IMR-90 (cell line): Measurements from ENCODE around the gene CCER1. TPM values are rescaled to one million over a fixed set of nuclear protein-coding genes. Genes with fewer than 3 reads are reported as not detected.

Experiments
- ATAC-seq: fragments of 200-7000 bp; cut with Tn5 transposase; 2 replicates; pipeline ENCODE4 v1.9.1; 2020; ENCODE audit warnings: low read depth, mild to moderate bottlenecking, moderate library complexity
- BruUV-seq: library from RNA; stranded (reverse); fragments of 400-500 nt; replicated peaks from 2 replicates; lab custom pipeline; 2021; lab: Mats Ljungman, UMichigan
- CTCF ChIA-PET: fragments of 300-600 bp; formaldehyde crosslinking; extraction: SDS; loops from one replicate; lab custom pipeline; 2021; ENCODE audit warnings: antibody characterized with exemption; lab: Yijun Ruan, JAX
- POLR2A ChIA-PET: fragments of 300-600 bp; sonication (Branson Sonifier 250); formaldehyde crosslinking; loops from one replicate; lab custom pipeline; 2022; ENCODE audit warnings: antibody characterized with exemption; ENCODE audit not compliant: unreplicated experiment; lab: Charles Lee
- DNase-seq: peaks from one replicate; pipeline ENCODE4 v3.0.0; 2013
- H2AFZ ChIP-seq: replicated peaks from 2 replicates; pipeline ENCODE3; 2013; ENCODE audit warnings: low read length, mild to moderate bottlenecking; ENCODE audit not compliant: poor library complexity
- H2AK5ac ChIP-seq: 2 replicates; pipeline ENCODE4 v1.6.1; 2013; ENCODE audit warnings: low read depth, low read length, inconsistent platforms
- H2AK9ac ChIP-seq: replicated peaks from 2 replicates; pipeline ENCODE3; 2013; ENCODE audit warnings: mild to moderate bottlenecking, low read depth, low read length, moderate library complexity; ENCODE audit not compliant: poor library complexity
- H2BK120ac ChIP-seq: 2 replicates; pipeline ENCODE4 v1.6.1; 2013; ENCODE audit warnings: low read depth, low read length, inconsistent platforms
- H2BK15ac ChIP-seq: 3 replicates; pipeline ENCODE4 v1.6.1; 2013; ENCODE audit warnings: low read depth, low read length, inconsistent platforms
- H2BK20ac ChIP-seq: 2 replicates; pipeline ENCODE4 v1.6.1; 2013; ENCODE audit warnings: low read depth, mild to moderate bottlenecking, inconsistent platforms, low read length, moderate library complexity
- H2BK5ac ChIP-seq: 2 replicates; pipeline ENCODE4 v1.6.1; 2013; ENCODE audit warnings: mild to moderate bottlenecking, low read depth, low read length, inconsistent platforms; ENCODE audit not compliant: poor library complexity, severe bottlenecking
- H3K14ac ChIP-seq: replicated peaks from 2 replicates; pipeline ENCODE4 v1.6.1; 2013; ENCODE audit warnings: low read depth, low read length, inconsistent platforms
- H3K18ac ChIP-seq: 2 replicates; pipeline ENCODE4 v1.6.1; 2013; ENCODE audit warnings: low read depth, low read length, control low read depth
- H3K23ac ChIP-seq: 2 replicates; pipeline ENCODE4 v1.6.1; 2013; ENCODE audit warnings: low read depth, low read length, inconsistent platforms
- H3K27ac ChIP-seq: 2 replicates; pipeline ENCODE4 v1.5.1; 2013; ENCODE audit warnings: mild to moderate bottlenecking, control low read depth, low read length; ENCODE audit not compliant: insufficient read depth
- H3K27me3 ChIP-seq: 2 replicates; pipeline ENCODE4 v1.6.1; 2013; ENCODE audit warnings: low read length; ENCODE audit not compliant: control insufficient read depth, insufficient read depth
- H3K36me3 ChIP-seq: 2 replicates; pipeline ENCODE4 v1.6.1; 2013; ENCODE audit warnings: low read length, mixed read lengths; ENCODE audit not compliant: control insufficient read depth, insufficient read depth
- H3K4ac ChIP-seq: 2 replicates; pipeline ENCODE4 v1.6.1; 2013; ENCODE audit warnings: low read depth, low read length, inconsistent platforms
- H3K4me1 ChIP-seq: 2 replicates; pipeline ENCODE4 v1.6.1; 2013; ENCODE audit warnings: low read length, mixed read lengths; ENCODE audit not compliant: control insufficient read depth, insufficient read depth
- H3K4me2 ChIP-seq: 2 replicates; pipeline ENCODE4 v1.6.1; 2013; ENCODE audit warnings: low read depth, mild to moderate bottlenecking, control low read depth, low read length, moderate library complexity
- H3K4me3 ChIP-seq: 2 replicates; pipeline ENCODE4 v1.5.1; 2013; ENCODE audit warnings: low read depth, mild to moderate bottlenecking, control low read depth, low read length, moderate library complexity; ENCODE audit not compliant: insufficient read depth
- H3K56ac ChIP-seq: 2 replicates; pipeline ENCODE4 v1.6.1; 2013; ENCODE audit warnings: low read length, inconsistent platforms; ENCODE audit not compliant: insufficient read depth; ENCODE audit errors: extremely low read depth
- H3K79me1 ChIP-seq, 2 experiments: 2 replicates each; pipeline ENCODE4 v1.6.1; 2013; ENCODE audit warnings: low read length in 2 of 2, inconsistent platforms in 1 of 2, low read depth in 1 of 2
- H3K9ac ChIP-seq: 2 replicates; pipeline ENCODE4 v1.6.1; 2013; ENCODE audit warnings: low read depth, low read length, control low read depth
- H3K9me1 ChIP-seq: 2 replicates; pipeline ENCODE4 v1.6.1; 2013; ENCODE audit warnings: low read length, inconsistent platforms; ENCODE audit not compliant: insufficient read depth
- H3K9me3 ChIP-seq: 2 replicates; pipeline ENCODE4 v1.6.1; 2013; ENCODE audit warnings: low read length; ENCODE audit not compliant: control insufficient read depth, insufficient read depth
- H4K20me1 ChIP-seq: 2 replicates; pipeline ENCODE4 v1.6.1; 2013; ENCODE audit warnings: low read length, inconsistent platforms; ENCODE audit not compliant: insufficient read depth
- H4K5ac ChIP-seq: 2 replicates; pipeline ENCODE4 v1.6.1; 2013; ENCODE audit warnings: mild to moderate bottlenecking, low read depth, low read length, control low read depth
- H4K8ac ChIP-seq, 2 experiments: 2 replicates each; pipeline ENCODE4 v1.6.1; 2013; ENCODE audit warnings: low read depth in 2 of 2, low read length in 2 of 2, control low read depth in 1 of 2, inconsistent platforms in 1 of 2
- H4K91ac ChIP-seq: 2 replicates; pipeline ENCODE4 v1.6.1; 2013; ENCODE audit warnings: low read depth, low read length, inconsistent platforms; ENCODE audit not compliant: insufficient read depth
- BHLHE40 ChIP-seq: fragments of 150-350 bp; IDR thresholded peaks from 2 replicates; pipeline ENCODE4 v1.6.1; 2016; ENCODE audit warnings: mild to moderate bottlenecking, low read depth, low read length
- CEBPB ChIP-seq: IDR thresholded peaks from 2 replicates; pipeline ENCODE4 v1.6.1; 2012; ENCODE audit warnings: low read depth, low read length, improper control_type of control experiment
- CHD1 ChIP-seq: IDR thresholded peaks from 2 replicates; pipeline ENCODE4 v1.6.1; 2012; ENCODE audit warnings: low read depth, low read length, improper control_type of control experiment
- FOS ChIP-seq: fragments of 150-350 bp; IDR thresholded peaks from 2 replicates; pipeline ENCODE4 v1.6.1; 2016; ENCODE audit warnings: low read depth, low read length
- MAFK ChIP-seq: IDR thresholded peaks from 2 replicates; pipeline ENCODE4 v1.6.1; 2012; ENCODE audit warnings: low read depth, low read length, improper control_type of control experiment
- MAZ ChIP-seq: IDR thresholded peaks from 2 replicates; pipeline ENCODE4 v1.6.1; 2012; ENCODE audit warnings: low read depth, mild to moderate bottlenecking, low read length, improper control_type of control experiment, moderate library complexity, borderline replicate concordance
- MXI1 ChIP-seq: IDR thresholded peaks from 2 replicates; pipeline ENCODE4 v1.6.1; 2012; ENCODE audit warnings: low read depth, mild to moderate bottlenecking, low read length, moderate library complexity, borderline replicate concordance
- NFE2L2 ChIP-seq: fragments of 150-350 bp; IDR thresholded peaks from 2 replicates; pipeline ENCODE4 v1.6.1; 2016; ENCODE audit warnings: low read depth, mild to moderate bottlenecking, low read length
- POLR2A ChIP-seq: IDR thresholded peaks from 2 replicates; pipeline ENCODE4 v1.6.1; 2012; ENCODE audit warnings: mild to moderate bottlenecking, low read depth, low read length
- RAD21 ChIP-seq: IDR thresholded peaks from 2 replicates; pipeline ENCODE4 v1.6.1; 2012; ENCODE audit warnings: low read length, improper control_type of control experiment
- RCOR1 ChIP-seq: IDR thresholded peaks from 2 replicates; pipeline ENCODE4 v1.6.1; 2012; ENCODE audit warnings: mild to moderate bottlenecking, low read length, improper control_type of control experiment; ENCODE audit not compliant: insufficient replicate concordance
- RFX5 ChIP-seq: IDR thresholded peaks from 2 replicates; pipeline ENCODE4 v1.8.0; 2012; ENCODE audit warnings: low read depth, mild to moderate bottlenecking, low read length, moderate library complexity
- SMC3 ChIP-seq: fragments of 150-350 bp; IDR thresholded peaks from 2 replicates; pipeline ENCODE4 v1.6.1; 2016; ENCODE audit warnings: low read depth, mild to moderate bottlenecking, antibody characterized with exemption, low read length, moderate library complexity
- WGBS, 2 experiments: methylation state at CpG; one replicate each; pipeline versions ENCODE4 v1.1.5 to v1.1.7; 2013; ENCODE audit warnings: missing lambda C conversion rate in 2 of 2; ENCODE audit not compliant: insufficient read length in 1 of 2; ENCODE audit errors: extremely low coverage in 2 of 2; 5-methylcytosine and 5-hydroxymethylcytosine counted together
- dilution Hi-C: fragments of 300-500 bp; cut with HindIII; formaldehyde crosslinking; loops from one replicate; pipeline ENCODE4 v1.14.3; 2018; ENCODE audit warnings: low sequenced_read_pairs; ENCODE audit not compliant: unreplicated experiment
- in situ Hi-C: fragments of 300-500 bp; cut with MboI; formaldehyde crosslinking; loops from 3 replicates; pipeline ENCODE4 v1.14.3; 2019; ENCODE audit warnings: low sequenced_read_pairs, inconsistent platforms, mixed read lengths
- intact Hi-C: fragments of 100-400 bp; cut with micrococcal nuclease; formaldehyde crosslinking; loops from 2 replicates; pipeline ENCODE4 v1.10.0; 2022
- polyA plus RNA-seq, 3 experiments: library from polyadenylated mRNA; depleted of rRNA; stranded (reverse); fragments of >200 nt; gene quantifications; 2 replicates each; pipeline ENCODE4 v1.2.3, GENCODE V29; 2012; ENCODE audit warnings: low replicate concordance in 1 of 3
- total RNA-seq: library from RNA; depleted of rRNA; stranded (reverse); fragments of >200 nt; gene quantifications from 2 replicates; pipeline ENCODE4 v1.2.3, GENCODE V29; 2012
- TF ChIP-seq, protein P1 (sequence below): conservative IDR thresholded peaks from 2 replicates; pipeline ENCODE4 v1.5.1; 2012; ENCODE audit warnings: mild to moderate bottlenecking, low read depth, low read length, improper control_type of control experiment
- TF ChIP-seq, protein P2 (sequence below): fragments of 150-350 bp; IDR thresholded peaks from 2 replicates; pipeline ENCODE4 v1.6.1; 2017; ENCODE audit warnings: mild to moderate bottlenecking, antibody characterized with exemption, low read length, low read depth
- TF ChIP-seq, protein P3 (sequence below): fragments of 150-350 bp; IDR thresholded peaks from 2 replicates; pipeline ENCODE4 v1.6.1; 2016; ENCODE audit warnings: low read depth, mild to moderate bottlenecking, low read length, moderate library complexity, borderline replicate concordance

CCER1 gene
- total and polyA plus RNA-seq, 2 of the 4 experiments (the other 2 are of a cell fraction): not detected

DNA sequence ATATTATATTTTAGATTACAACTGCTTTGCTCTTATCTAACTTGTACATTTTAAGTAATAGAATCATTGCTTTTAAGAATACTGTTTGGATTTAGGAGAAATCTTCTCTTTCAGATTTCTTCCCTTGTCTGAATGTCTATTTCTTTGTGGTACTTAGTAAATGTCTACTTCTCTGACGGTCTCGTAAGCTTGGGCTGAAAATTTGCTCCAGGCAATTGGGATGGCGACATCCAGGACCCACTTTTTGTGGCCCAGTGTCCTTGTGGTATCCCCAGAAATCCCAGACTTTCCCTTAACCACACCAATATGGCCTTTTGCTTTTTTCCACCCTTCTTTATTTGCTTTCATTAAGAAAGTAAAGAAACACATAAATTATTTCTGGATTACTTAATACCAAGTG is 24.0 kb upstream of the CCER1 start:
- peak overlapping the region; percentile 11 for H2AFZ ChIP-seq
- in situ Hi-C loops: no loop called here

More for the DNA sequence above, 24.0 kb upstream of the CCER1 start:
- Histone ChIP-seq H4K5ac (peak overlapping the region; percentile 100), H3K14ac (0 out of 2 replicates have a peak overlapping the region, but pooled peaks have one; percentile 3), H3K9ac (peak overlapping the region; percentile 79; the same call in 1 of the 2 replicates), H2AK5ac (peak overlapping the region; percentile 59; the same call in 1 of the 2 replicates), H3K27me3 (no peaks in the 10 kb centered on the region), H3K4me1 (peaks cover 6% of the 10 kb centered on the region), H3K23ac (no peak overlapping the region), H3K9me3 (no peaks in the 10 kb centered on the region), H4K91ac (peak overlapping the region; percentile 54), H2BK120ac (peak overlapping the region; percentile 54), H3K4ac (peak overlapping the region; percentile 56; the same call in 1 of the 2 replicates), H2BK5ac (peak overlapping the region; percentile 9), H4K20me1 (no peaks in the 10 kb centered on the region), H3K79me1 (no peaks in the 10 kb centered on the region), H3K56ac (no peak overlapping the region), H3K27ac (peak overlapping the region; percentile 89; the same call in 1 of the 2 replicates), H3K36me3 (no peaks in the 10 kb centered on the region), H2BK15ac (no peak overlapping the region; the same call in 2 of the 3 replicates), H4K8ac (peak overlapping the region in 1 of 2 experiments; percentile 59; a peak in 2 of 4 replicates), H2AK9ac (no peak overlapping the region), H3K4me2 (no peak overlapping the region), H3K18ac (peak overlapping the region; percentile 100), H3K4me3 (no peak overlapping the region), H2BK20ac (peak overlapping the region; percentile 66), H3K9me1 (no peaks in the 10 kb centered on the region)
- ChIA-PET POLR2A (no interaction called here), CTCF (interaction anchor here (0.5 to 1.8 kb wide), 15 partner anchors 8 to 1256 kb away, joined by 3 to 12 read pairs (median 4); no protein-coding TSS in a partner anchor)
- no TSS peak for BruUV-seq
- DNase-seq (no peak), ATAC-seq (no peak)
- dilution Hi-C loops (loop anchor here (25.0 kb wide), 1 partner anchor 358 kb away; no protein-coding TSS in a partner anchor), intact Hi-C loops (loop anchor here (2.0 kb wide), 2 partner anchors 200 to 348 kb away; no protein-coding TSS in a partner anchor)
- 94% methylated on average over 3 of the region's 3 CpGs; no CpG with 5 or more reads in 1 of the 2 experiments for WGBS, 2 experiments
- TF ChIP-seq RFX5 (no peak), RAD21 (no peak), FOS (no peak), CEBPB (no peak), POLR2A (no peak), SMC3 (no peak), MAFK (no peak), MAZ (no peak), NFE2L2 (no peak), BHLHE40 (no peak), RCOR1 (no peak), CHD1 (no peak), MXI1 (no peak)
- TF ChIP-seq, protein P1, sequence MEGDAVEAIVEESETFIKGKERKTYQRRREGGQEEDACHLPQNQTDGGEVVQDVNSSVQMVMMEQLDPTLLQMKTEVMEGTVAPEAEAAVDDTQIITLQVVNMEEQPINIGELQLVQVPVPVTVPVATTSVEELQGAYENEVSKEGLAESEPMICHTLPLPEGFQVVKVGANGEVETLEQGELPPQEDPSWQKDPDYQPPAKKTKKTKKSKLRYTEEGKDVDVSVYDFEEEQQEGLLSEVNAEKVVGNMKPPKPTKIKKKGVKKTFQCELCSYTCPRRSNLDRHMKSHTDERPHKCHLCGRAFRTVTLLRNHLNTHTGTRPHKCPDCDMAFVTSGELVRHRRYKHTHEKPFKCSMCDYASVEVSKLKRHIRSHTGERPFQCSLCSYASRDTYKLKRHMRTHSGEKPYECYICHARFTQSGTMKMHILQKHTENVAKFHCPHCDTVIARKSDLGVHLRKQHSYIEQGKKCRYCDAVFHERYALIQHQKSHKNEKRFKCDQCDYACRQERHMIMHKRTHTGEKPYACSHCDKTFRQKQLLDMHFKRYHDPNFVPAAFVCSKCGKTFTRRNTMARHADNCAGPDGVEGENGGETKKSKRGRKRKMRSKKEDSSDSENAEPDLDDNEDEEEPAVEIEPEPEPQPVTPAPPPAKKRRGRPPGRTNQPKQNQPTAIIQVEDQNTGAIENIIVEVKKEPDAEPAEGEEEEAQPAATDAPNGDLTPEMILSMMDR: no peak
- TF ChIP-seq, protein P2, sequence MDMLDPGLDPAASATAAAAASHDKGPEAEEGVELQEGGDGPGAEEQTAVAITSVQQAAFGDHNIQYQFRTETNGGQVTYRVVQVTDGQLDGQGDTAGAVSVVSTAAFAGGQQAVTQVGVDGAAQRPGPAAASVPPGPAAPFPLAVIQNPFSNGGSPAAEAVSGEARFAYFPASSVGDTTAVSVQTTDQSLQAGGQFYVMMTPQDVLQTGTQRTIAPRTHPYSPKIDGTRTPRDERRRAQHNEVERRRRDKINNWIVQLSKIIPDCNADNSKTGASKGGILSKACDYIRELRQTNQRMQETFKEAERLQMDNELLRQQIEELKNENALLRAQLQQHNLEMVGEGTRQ: no peak
- TF ChIP-seq, protein P3, sequence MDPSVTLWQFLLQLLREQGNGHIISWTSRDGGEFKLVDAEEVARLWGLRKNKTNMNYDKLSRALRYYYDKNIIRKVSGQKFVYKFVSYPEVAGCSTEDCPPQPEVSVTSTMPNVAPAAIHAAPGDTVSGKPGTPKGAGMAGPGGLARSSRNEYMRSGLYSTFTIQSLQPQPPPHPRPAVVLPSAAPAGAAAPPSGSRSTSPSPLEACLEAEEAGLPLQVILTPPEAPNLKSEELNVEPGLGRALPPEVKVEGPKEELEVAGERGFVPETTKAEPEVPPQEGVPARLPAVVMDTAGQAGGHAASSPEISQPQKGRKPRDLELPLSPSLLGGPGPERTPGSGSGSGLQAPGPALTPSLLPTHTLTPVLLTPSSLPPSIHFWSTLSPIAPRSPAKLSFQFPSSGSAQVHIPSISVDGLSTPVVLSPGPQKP: no peak
